Gastroesophageal sphincter (tissue), 3 donors: ENCODE results near the gene RPLP2.

Experiments used
- POLR2AphosphoS5 ChIP-seq: sonication (generic); formaldehyde crosslinking; IDR thresholded peaks from one replicate; pipeline ENCODE4 v1.6.1; 2017; ENCODE audit warnings: antibody characterized with exemption
- TF ChIP-seq, protein P1 (sequence below), 4 experiments: fragments of 200-600 bp in 2 of 4; fragments of 450-650 bp in 2 of 4; sonication (generic) in 1 of 4; IDR thresholded peaks; one replicate each; pipeline ENCODE4 v1.5.1; 2017 to 2019; ENCODE audit warnings: antibody characterized with exemption in 4 of 4, mild to moderate bottlenecking in 2 of 4, moderate library complexity in 2 of 4

- TF ChIP-seq, protein P1, sequence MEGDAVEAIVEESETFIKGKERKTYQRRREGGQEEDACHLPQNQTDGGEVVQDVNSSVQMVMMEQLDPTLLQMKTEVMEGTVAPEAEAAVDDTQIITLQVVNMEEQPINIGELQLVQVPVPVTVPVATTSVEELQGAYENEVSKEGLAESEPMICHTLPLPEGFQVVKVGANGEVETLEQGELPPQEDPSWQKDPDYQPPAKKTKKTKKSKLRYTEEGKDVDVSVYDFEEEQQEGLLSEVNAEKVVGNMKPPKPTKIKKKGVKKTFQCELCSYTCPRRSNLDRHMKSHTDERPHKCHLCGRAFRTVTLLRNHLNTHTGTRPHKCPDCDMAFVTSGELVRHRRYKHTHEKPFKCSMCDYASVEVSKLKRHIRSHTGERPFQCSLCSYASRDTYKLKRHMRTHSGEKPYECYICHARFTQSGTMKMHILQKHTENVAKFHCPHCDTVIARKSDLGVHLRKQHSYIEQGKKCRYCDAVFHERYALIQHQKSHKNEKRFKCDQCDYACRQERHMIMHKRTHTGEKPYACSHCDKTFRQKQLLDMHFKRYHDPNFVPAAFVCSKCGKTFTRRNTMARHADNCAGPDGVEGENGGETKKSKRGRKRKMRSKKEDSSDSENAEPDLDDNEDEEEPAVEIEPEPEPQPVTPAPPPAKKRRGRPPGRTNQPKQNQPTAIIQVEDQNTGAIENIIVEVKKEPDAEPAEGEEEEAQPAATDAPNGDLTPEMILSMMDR (IDR thresholded peaks at IDR 0.05), result no peak
- TF ChIP-seq POLR2AphosphoS5, result no peak
Measured at GRCh38 chr11:803770-804598, 5.8 kb upstream of the RPLP2 start.
